A549 (cell line): ENCODE measurements around the gene TECPR2. TPM values are rescaled to one million over a fixed set of nuclear protein-coding genes. Genes with fewer than 3 reads are reported as not detected.

ENCODE experiments used
- ATAC-seq, 2 experiments: fragments of 200-7000 bp in 1 of 2; fragments of >200 bp in 1 of 2; cut with Nextera tagmentation in 1 of 2; cut with Tn5 transposase in 1 of 2; 3 replicates each; pipeline versions ENCODE4 v1.8.0 to v1.9.1; 2018 to 2020; ENCODE audit warnings: mild to moderate bottlenecking in 1 of 2, moderate library complexity in 1 of 2
- CTCF ChIA-PET: fragments of 300-600 bp; sonication (Branson Sonifier 250); formaldehyde crosslinking; extraction: SDS; loops from one replicate; lab custom pipeline; 2021; ENCODE audit warnings: antibody characterized with exemption, inconsistent platforms; lab: Yijun Ruan, JAX
- POLR2A ChIA-PET: fragments of 350-600 bp; formaldehyde crosslinking; extraction: SDS; loops from one replicate; lab custom pipeline; 2021; ENCODE audit warnings: antibody characterized with exemption, inconsistent platforms; lab: Yijun Ruan, JAX
- DNase-seq, 2 experiments: peaks; one replicate each; pipeline versions ENCODE4 v3.0.0 to v3.0.0-alpha.2; 2011 to 2016; ENCODE audit warnings: low read depth in 1 of 2, low spot score in 1 of 2
- FAIRE-seq: peaks from 2 replicates; lab custom pipeline; 2011; peaks lifted over from hg19 to GRCh38; lab: Jason Lieb, UNC
- H3K27ac ChIP-seq, 2 experiments: fragments of >200 bp; sonication (Bioruptor Twin); formaldehyde crosslinking; 3 replicates each; pipeline ENCODE4 v1.5.1; 2016 to 2017
- H3K4me1 ChIP-seq: fragments of >200 bp; sonication (Bioruptor Twin); formaldehyde crosslinking; 3 replicates; pipeline ENCODE4 v1.6.1; 2016
- H3K4me2 ChIP-seq: fragments of >200 bp; sonication (Bioruptor Twin); formaldehyde crosslinking; 3 replicates; pipeline ENCODE4 v1.6.1; 2016
- H3K4me3 ChIP-seq: fragments of >200 bp; sonication (Bioruptor Twin); formaldehyde crosslinking; 3 replicates; pipeline ENCODE4 v1.5.1; 2016
- H3K9me3 ChIP-seq: fragments of >200 bp; sonication (Bioruptor Twin); formaldehyde crosslinking; 3 replicates; pipeline ENCODE4 v1.6.1; 2016
- CBX2 ChIP-seq: fragments of 200-600 bp; sonication (generic); IDR thresholded peaks from 2 replicates; pipeline ENCODE4 v1.6.1; 2016; ENCODE audit warnings: low read depth, mild to moderate bottlenecking, borderline replicate concordance
- CHD2 ChIP-seq: fragments of 150-350 bp; IDR thresholded peaks from 2 replicates; pipeline ENCODE4 v1.6.1; 2014; ENCODE audit warnings: low read length; ENCODE audit not compliant: partially characterized antibody
- EP300 ChIP-seq, 2 experiments: fragments of >200 bp; sonication (Bioruptor Twin); formaldehyde crosslinking; IDR thresholded peaks; 2 replicates in 1 of 2; 3 replicates in 1 of 2; pipeline ENCODE4 v1.6.1; 2016 to 2017
- FOSB ChIP-seq: fragments of 250-450 bp; sonication (Bioruptor Pico); IDR thresholded peaks from 2 replicates; pipeline ENCODE4 v1.5.0; 2020; ENCODE audit warnings: mild to moderate bottlenecking, moderate library complexity
- FOSL2 ChIP-seq, 2 experiments: fragments of 450-650 bp in 1 of 2; fragments of >200 bp in 1 of 2; sonication (Bioruptor Twin) in 1 of 2; formaldehyde crosslinking; IDR thresholded peaks; 2 replicates each; pipeline versions ENCODE4 v1.5.0 to v1.6.1; 2016 to 2020; ENCODE audit warnings: mild to moderate bottlenecking in 1 of 2, moderate library complexity in 1 of 2
- GATA3 ChIP-seq: IDR thresholded peaks from 2 replicates; pipeline ENCODE4 v1.6.1; 2012; ENCODE audit warnings: borderline replicate concordance
- HOXA7 ChIP-seq: fragments of 250-450 bp; sonication (Bioruptor Pico); IDR thresholded peaks from 2 replicates; pipeline ENCODE4 v1.5.0; 2020; ENCODE audit warnings: mild to moderate bottlenecking, moderate library complexity
- HOXB13 ChIP-seq: fragments of 250-450 bp; sonication (Bioruptor Pico); IDR thresholded peaks from 2 replicates; pipeline ENCODE4 v1.5.0; 2020; ENCODE audit warnings: low read depth, mild to moderate bottlenecking, moderate library complexity
- JUN ChIP-seq, 2 experiments: fragments of >200 bp; sonication (Bioruptor Twin); formaldehyde crosslinking; IDR thresholded peaks; 2 replicates in 1 of 2; 3 replicates in 1 of 2; pipeline ENCODE4 v1.6.1; 2016 to 2017
- KDM5A ChIP-seq: fragments of 200-600 bp; sonication (generic); IDR thresholded peaks from 2 replicates; pipeline ENCODE4 v1.6.1; 2016; ENCODE audit warnings: antibody characterized with exemption, mild to moderate bottlenecking
- PBX3 ChIP-seq: IDR thresholded peaks from 2 replicates; pipeline ENCODE4 v1.6.1; 2012
- RAD21 ChIP-seq, 2 experiments: fragments of >200 bp in 1 of 2; sonication (Bioruptor Twin) in 1 of 2; formaldehyde crosslinking in 1 of 2; IDR thresholded peaks in 1 of 2; conservative IDR thresholded peaks in 1 of 2; 2 replicates in 1 of 2; 3 replicates in 1 of 2; pipeline ENCODE4 v1.6.1; 2012 to 2018; ENCODE audit warnings: inconsistent platforms in 1 of 2
- TP53 ChIP-seq: fragments of 250-450 bp; sonication (Bioruptor Pico); IDR thresholded peaks from 2 replicates; pipeline ENCODE4 v1.5.0; 2021; ENCODE audit warnings: mild to moderate bottlenecking, moderate library complexity
- ZC3H11A ChIP-seq: fragments of 450-650 bp; IDR thresholded peaks from 2 replicates; pipeline ENCODE4 v1.6.1; 2014; ENCODE audit warnings: antibody characterized with exemption, mild to moderate bottlenecking
- ZSCAN20 ChIP-seq: fragments of 250-450 bp; sonication (Bioruptor Pico); IDR thresholded peaks from 2 replicates; pipeline ENCODE4 v1.8.0; 2022; ENCODE audit warnings: mild to moderate bottlenecking, moderate library complexity
- WGBS: methylation state at CpG from one replicate; pipeline ENCODE4 v1.1.6; 2017; ENCODE audit errors: missing lambda C conversion rate; 5-methylcytosine and 5-hydroxymethylcytosine counted together
- polyA plus RNA-seq, 4 experiments: library from polyadenylated mRNA; depleted of rRNA in 3 of 4; stranded (reverse); fragments of >200 nt; fragmentation: RNase III in 1 of 4; extraction: RNeasy Plus Mini Kit Qiagen cat#74134 plus additional on column Dnase treatment in 1 of 4; gene quantifications; 2 replicates in 3 of 4; 3 replicates in 1 of 4; pipeline ENCODE4 v1.2.3, GENCODE V29; 2011 to 2017
- TF ChIP-seq, protein P1 (sequence below): fragments of >200 bp; sonication (Bioruptor Twin); formaldehyde crosslinking; IDR thresholded peaks from 2 replicates; pipeline ENCODE4 v1.6.1; 2016
- TF ChIP-seq, protein P2 (sequence below): fragments of 450-650 bp; IDR thresholded peaks from 2 replicates; pipeline ENCODE4 v1.6.1; 2014; ENCODE audit warnings: antibody characterized with exemption
- TF ChIP-seq, protein P3 (sequence below): fragments of >200 bp; sonication (Bioruptor Twin); formaldehyde crosslinking; IDR thresholded peaks from 3 replicates; pipeline ENCODE4 v1.5.1; 2016

Gene TECPR2
- polyA plus RNA-seq, 2 of the 4 experiments (the other 2 are of a cell fraction), result 5.9 to 7.6 TPM

DNA sequence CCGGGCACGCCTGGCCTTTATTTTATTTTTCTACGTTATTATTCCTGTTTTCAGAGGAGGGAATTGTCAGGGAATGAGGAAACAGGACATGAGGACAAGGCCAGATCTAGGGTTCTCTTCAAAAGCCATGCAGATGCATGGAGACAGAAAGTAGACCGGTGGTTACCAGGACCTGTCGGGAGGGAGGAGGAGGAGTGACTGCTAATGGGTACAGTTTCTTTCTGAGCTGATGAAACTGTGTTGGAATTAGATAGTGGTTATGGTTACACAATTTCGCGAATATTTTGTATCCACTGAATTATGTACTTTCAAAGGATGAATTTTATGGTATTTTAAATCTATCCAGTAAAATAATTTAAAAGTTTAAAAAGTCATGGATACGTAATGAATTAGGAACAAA, 31.9 kb upstream of the TECPR2 start:
- WGBS, result 92% methylated on average over 8 of the region's 8 CpGs
- POLR2A ChIA-PET, result no interaction called here
- TF ChIP-seq FOSB, result no peak
- no peak for TF ChIP-seq HOXB13
- no peak for TF ChIP-seq FOSL2 (IDR thresholded peaks at IDR 0.05)
- TF ChIP-seq FOSL2 (CRISPR knock-in tag; IDR thresholded peaks at IDR 0.05), result no peak
- no peak for TF ChIP-seq ZSCAN20 (CRISPR knock-in tag)
- TF ChIP-seq CHD2, result no peak
- TF ChIP-seq, protein P1, sequence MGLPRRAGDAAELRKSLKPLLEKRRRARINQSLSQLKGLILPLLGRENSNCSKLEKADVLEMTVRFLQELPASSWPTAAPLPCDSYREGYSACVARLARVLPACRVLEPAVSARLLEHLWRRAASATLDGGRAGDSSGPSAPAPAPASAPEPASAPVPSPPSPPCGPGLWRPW, result no peak
- TF ChIP-seq, all 56 proteins: peak for 0
- H3K27ac ChIP-seq, result no peak overlapping the region
- CTCF ChIA-PET, result interaction anchor here (0.7 to 10.7 kb wide), 4 partner anchors 10 to 94 kb away, joined by 3 to 100 read pairs (median 4); partner anchors contain the start of gene ZNF839
- DNase-seq (no peak), ATAC-seq (no peak), FAIRE-seq (no peak)
- no peaks in the 10 kb centered on the region for H3K4me1 ChIP-seq
- no peak overlapping the region for H3K4me2 ChIP-seq
- no peaks in the 10 kb centered on the region for H3K9me3 ChIP-seq
- no peak overlapping the region for H3K4me3 ChIP-seq

DNA sequence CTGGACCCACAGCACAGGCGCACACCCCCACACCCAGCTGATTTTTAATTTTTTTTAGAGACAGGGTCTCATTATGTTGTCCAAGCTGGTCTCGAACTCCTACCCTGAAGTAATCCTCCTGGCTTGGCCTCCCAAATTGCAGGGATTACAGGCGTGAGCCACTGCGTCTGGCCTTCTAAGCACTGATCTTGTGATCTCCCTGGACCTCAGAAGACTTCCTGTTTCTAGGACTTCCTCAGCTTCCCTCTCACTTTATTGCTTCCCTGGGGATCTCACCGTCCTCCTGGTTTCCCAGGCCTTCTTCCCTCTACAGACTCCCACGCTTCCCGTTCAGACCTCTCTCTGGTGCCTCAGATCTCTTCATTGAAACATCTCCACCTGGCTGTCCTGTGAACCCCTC, 29.4 kb upstream of the TECPR2 start:
- CTCF ChIA-PET, result interaction anchor here (0.6 to 10.7 kb wide), 5 partner anchors 13 to 710 kb away, joined by 3 to 100 read pairs (median 4); partner anchors contain the start of gene ZNF839
- H3K4me3 ChIP-seq, result no peak overlapping the region
- no peaks in the 10 kb centered on the region for H3K4me1 ChIP-seq
- no peak for TF ChIP-seq PBX3
- no peak for TF ChIP-seq CBX2
- no peak for TF ChIP-seq GATA3
- TF ChIP-seq, protein P2, sequence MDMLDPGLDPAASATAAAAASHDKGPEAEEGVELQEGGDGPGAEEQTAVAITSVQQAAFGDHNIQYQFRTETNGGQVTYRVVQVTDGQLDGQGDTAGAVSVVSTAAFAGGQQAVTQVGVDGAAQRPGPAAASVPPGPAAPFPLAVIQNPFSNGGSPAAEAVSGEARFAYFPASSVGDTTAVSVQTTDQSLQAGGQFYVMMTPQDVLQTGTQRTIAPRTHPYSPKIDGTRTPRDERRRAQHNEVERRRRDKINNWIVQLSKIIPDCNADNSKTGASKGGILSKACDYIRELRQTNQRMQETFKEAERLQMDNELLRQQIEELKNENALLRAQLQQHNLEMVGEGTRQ, result no peak
- TF ChIP-seq KDM5A, result no peak
- no peak for TF ChIP-seq JUN (IDR thresholded peaks at IDR 0.05)
- TF ChIP-seq RAD21 (conservative IDR thresholded peaks at IDR 0.05 in 1 of 2, IDR thresholded peaks at IDR 0.05 in 1 of 2), result no peak
- TF ChIP-seq, protein P3, sequence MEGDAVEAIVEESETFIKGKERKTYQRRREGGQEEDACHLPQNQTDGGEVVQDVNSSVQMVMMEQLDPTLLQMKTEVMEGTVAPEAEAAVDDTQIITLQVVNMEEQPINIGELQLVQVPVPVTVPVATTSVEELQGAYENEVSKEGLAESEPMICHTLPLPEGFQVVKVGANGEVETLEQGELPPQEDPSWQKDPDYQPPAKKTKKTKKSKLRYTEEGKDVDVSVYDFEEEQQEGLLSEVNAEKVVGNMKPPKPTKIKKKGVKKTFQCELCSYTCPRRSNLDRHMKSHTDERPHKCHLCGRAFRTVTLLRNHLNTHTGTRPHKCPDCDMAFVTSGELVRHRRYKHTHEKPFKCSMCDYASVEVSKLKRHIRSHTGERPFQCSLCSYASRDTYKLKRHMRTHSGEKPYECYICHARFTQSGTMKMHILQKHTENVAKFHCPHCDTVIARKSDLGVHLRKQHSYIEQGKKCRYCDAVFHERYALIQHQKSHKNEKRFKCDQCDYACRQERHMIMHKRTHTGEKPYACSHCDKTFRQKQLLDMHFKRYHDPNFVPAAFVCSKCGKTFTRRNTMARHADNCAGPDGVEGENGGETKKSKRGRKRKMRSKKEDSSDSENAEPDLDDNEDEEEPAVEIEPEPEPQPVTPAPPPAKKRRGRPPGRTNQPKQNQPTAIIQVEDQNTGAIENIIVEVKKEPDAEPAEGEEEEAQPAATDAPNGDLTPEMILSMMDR, result no peak
- TF ChIP-seq ZC3H11A, result no peak
- TF ChIP-seq HOXA7 (CRISPR knock-in tag), result no peak
- TF ChIP-seq, protein P1, result no peak
- TF ChIP-seq TP53 (CRISPR knock-in tag), result no peak
- no peak for TF ChIP-seq EP300 (IDR thresholded peaks at IDR 0.05)
- ATAC-seq, result peak in 1 of 2 experiments; percentile 43; a peak in 1 of 6 replicates
- POLR2A ChIA-PET, result interaction anchor here (1.1 kb wide), 1 partner anchor 29 kb away, joined by 3 read pairs; the partner anchor contains the start of genes CINP and TECPR2
- DNase-seq, result no peak
- 87% methylated on average over 7 of the region's 7 CpGs for WGBS
- no peaks in the 10 kb centered on the region for H3K9me3 ChIP-seq
- no peak for FAIRE-seq
- no peak overlapping the region for H3K27ac ChIP-seq
- H3K4me2 ChIP-seq, result no peak overlapping the region
